Bronchial epithelial cell (primary cell): ENCODE data around the gene STX2. TPM values are rescaled to one million over a fixed set of nuclear protein-coding genes. Genes with fewer than 3 reads are reported as not detected.
"Not testable (repeated sequence)": the region's sequence is repeated elsewhere in the genome, so short reads cannot be mapped to it uniquely, and the experiment has no call there.

Experiments
- DNase-seq: peaks from one replicate; pipeline ENCODE4 v3.0.0-alpha.2; 2010; ENCODE audit warnings: low read depth
- FAIRE-seq: peaks from 2 replicates; lab custom pipeline; 2011; peaks lifted over from hg19 to GRCh38; lab: Jason Lieb, UNC
- H3K27me3 ChIP-seq: 2 replicates; pipeline ENCODE4 v1.5.1; 2011; ENCODE audit warnings: low read length; ENCODE audit not compliant: control insufficient read depth, insufficient read depth
- H3K36me3 ChIP-seq: 2 replicates; pipeline ENCODE4 v1.5.1; 2011; ENCODE audit warnings: low read length; ENCODE audit not compliant: control insufficient read depth, insufficient read depth
- H3K4me3 ChIP-seq: 2 replicates; pipeline ENCODE4 v1.5.1; 2011; ENCODE audit warnings: mild to moderate bottlenecking, low read depth, low read length, control low read depth
- CTCF ChIP-seq: IDR thresholded peaks from 2 replicates; pipeline ENCODE4 v1.5.1; 2011; ENCODE audit warnings: mild to moderate bottlenecking, moderate library complexity, low read length, control low read depth, inconsistent platforms; ENCODE audit not compliant: insufficient read depth, severe bottlenecking
- total RNA-seq: library from RNA; depleted of rRNA; stranded (reverse); fragments of >200 nt; gene quantifications from 2 replicates; pipeline ENCODE4 v1.2.1, GENCODE V29; 2014

Gene STX2
- total RNA-seq: 7.6 and 8.4 TPM in 2 replicates

- DNase-seq (peak; percentile 64), FAIRE-seq (no peak)
- H3K27me3 ChIP-seq: no peaks in the 10 kb centered on the region
- peak; percentile 29 for TF ChIP-seq CTCF
- H3K4me3 ChIP-seq: peak within 1 kb of the TSS; percentile 57
- H3K36me3 ChIP-seq: no peaks in the 10 kb centered on the region
Measured at GRCh38 chr12:130838951-130839769, at the start of gene STX2. TSS of gene STX2 (minus strand) at chr12:130839250. CDS start at chr12:130839099, 151 bp downstream.

GRCh38 chr12:130887190-130887589 lies 48.1 kb upstream of the STX2 start:
- H3K4me3 ChIP-seq, H3K36me3 ChIP-seq, DNase-seq, H3K27me3 ChIP-seq, FAIRE-seq: not testable (repeated sequence)

- Histone ChIP-seq H3K27me3 (no peaks in the 10 kb centered on the region), H3K36me3 (no peaks in the 10 kb centered on the region), H3K4me3 (no peak overlapping the region)
- no peak for DNase-seq
- FAIRE-seq: no peak
- no peak for TF ChIP-seq CTCF
Measured at GRCh38 chr12:130881548-130881947, 42.5 kb upstream of the STX2 start.

- TF ChIP-seq CTCF: no peak
- H3K4me3 ChIP-seq: no peak overlapping the region
- DNase-seq (no peak), FAIRE-seq (no peak)
- no peaks in the 10 kb centered on the region for H3K27me3 ChIP-seq
- peaks cover 2% of the 10 kb centered on the region for H3K36me3 ChIP-seq
Measured at GRCh38 chr12:130881046-130881445, 42.0 kb upstream of the STX2 start.

- no peaks in the 10 kb centered on the region for H3K27me3 ChIP-seq
- H3K4me3 ChIP-seq: no peak overlapping the region
- no peak for TF ChIP-seq CTCF
- no peak for DNase-seq
- H3K36me3 ChIP-seq: peaks cover 4% of the 10 kb centered on the region
- no peak for FAIRE-seq
Measured at GRCh38 chr12:130880411-130880885, 41.4 kb upstream of the STX2 start.

- FAIRE-seq (no peak), DNase-seq (no peak)
- Histone ChIP-seq H3K27me3 (no peaks in the 10 kb centered on the region), H3K36me3 (peaks cover 7% of the 10 kb centered on the region), H3K4me3 (no peak overlapping the region)
- TF ChIP-seq CTCF: no peak
Measured at GRCh38 chr12:130879781-130880389, 40.8 kb upstream of the STX2 start.
